NCI-H2081 (cell line): ENCODE data around the gene IQCH.

Source experiments
- DNase-seq, 2 experiments: peaks; one replicate each; lab custom pipeline; 2025; lab: John Stamatoyannopoulos, UW

Gene IQCH

DNA sequence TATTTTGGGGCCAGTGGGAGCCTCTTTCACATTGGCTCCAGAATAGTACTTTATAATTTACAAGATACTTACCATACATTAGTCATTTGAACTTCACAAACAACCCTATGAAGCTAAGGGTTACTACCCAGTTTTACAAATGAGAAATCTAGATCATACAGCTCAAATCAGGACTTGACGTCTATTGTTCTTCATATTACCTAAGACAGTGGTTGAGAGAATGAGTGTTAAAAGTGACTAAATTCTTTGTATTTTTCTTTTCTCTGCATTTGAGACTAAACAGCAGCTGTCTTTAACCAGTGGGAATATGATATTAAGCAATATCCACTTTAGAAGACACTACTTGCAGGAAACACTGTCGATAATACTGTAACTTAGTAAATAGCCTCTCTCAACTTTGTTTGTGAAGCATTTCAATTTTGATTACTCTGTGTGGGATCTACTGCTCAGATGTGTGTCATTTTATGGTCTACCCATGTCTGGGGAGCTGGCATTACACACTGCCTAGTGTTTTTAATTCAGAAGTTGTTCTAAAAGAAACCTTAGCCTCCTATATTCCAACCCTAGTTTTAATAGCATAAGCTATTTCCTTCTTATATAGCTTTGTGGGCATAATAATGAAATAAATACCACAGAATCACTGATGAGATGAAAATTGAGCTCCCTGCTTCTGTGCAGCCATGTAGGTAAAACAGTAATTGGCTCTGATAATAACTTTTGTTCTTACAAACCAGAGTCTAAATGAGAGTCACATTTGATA lies 45.9 kb downstream of the IQCH start:
- DNase-seq, result no peak

GRCh38 chr15:67303490-67304363 lies 49.1 kb downstream of the IQCH start:
- DNase-seq, result peak; percentile 34 to 49

DNA sequence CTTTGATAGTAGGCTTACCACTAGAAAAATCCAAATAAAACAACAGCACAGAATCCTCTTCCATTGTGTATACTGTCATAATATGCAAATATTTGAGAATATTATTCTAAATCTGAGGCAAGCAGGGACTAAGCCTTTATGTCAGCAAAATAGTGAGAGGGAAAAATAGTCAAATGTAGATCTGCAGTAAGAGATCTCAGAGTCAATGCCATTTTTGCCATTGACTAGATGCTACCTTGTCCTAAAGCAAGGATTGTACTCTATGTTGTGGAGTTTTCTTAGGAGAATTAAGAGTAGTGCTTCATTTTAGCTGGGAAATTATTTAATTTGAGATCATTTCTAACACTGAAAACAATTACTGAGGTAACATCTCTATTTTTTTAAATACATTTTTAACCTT lies 50.2 kb downstream of the IQCH start:
- DNase-seq, result no peak

GRCh38 chr15:67305506-67305905 lies 50.9 kb downstream of the IQCH start:
- no peak for DNase-seq

- no peak for DNase-seq
These were observed 52.6 kb downstream of the IQCH start for GRCh38 chr15:67307156-67307555.

- DNase-seq, result no peak
These were observed 53.5 kb downstream of the IQCH start for GRCh38 chr15:67307889-67308597.

DNA sequence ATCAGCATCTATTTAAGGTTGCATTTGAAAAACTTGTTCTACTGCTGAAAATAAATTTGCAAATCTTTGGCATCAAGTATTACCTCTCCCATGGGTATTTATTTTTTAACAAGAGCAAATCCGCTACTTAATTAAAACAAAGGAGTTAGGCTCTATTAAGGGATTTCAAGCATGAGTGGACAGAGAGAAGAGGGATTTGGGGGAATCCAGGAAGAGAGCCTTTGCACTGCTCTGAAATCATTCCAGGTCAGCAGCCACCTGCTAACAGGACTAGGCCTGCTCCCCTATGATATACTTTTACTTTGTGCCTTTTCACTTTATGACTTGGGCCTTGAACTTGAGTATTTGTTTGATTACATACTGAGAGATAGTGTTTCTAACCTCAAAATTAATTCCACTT lies 57.1 kb downstream of the IQCH start:
- no peak for DNase-seq

DNA sequence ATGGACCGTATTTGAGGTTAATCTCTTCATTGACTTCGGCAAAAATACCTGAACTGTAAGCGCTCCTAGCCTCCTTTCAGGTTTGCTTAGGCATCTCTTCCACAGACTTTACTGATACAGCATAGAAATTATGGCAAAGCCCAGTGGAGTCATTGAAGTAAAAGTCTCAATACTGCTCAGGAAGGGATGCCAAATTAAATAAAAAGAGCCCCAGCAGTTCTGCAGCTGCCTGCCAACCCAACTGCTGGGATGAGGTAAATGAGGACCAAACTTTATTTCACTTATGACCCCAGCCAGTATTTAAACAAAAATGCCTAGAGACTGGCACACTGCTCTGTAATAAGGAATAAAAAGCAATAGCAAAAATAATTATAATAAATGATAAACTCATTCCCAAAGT lies 65.4 kb downstream of the IQCH start:
- DNase-seq, result no peak

- no peak for DNase-seq
These were observed 66.8 kb downstream of the IQCH start for GRCh38 chr15:67321352-67321751.

- no peak for DNase-seq
These were observed 67.9 kb downstream of the IQCH start for GRCh38 chr15:67322481-67322880.

DNA sequence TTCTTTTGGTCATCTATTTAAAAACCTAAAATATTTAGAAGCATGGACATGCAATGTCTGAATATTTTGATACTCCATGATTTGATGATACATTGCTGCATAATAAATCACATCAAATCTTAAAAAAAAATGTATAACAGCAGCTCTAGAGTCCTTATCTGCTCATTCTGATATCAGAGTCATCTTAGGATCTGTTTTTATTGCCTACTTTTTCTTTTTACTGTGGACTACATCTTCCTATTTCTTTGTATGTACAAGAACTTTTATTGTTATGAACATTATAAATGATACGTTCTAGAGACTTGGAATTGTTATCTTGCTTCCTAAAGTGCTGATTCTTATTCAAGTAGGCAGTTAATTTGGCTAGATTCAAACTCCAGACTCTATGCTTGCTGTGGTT lies 72.7 kb downstream of the IQCH start:
- DNase-seq, result no peak

GRCh38 chr15:67327737-67328136 lies 73.2 kb downstream of the IQCH start:
- DNase-seq, result no peak

DNA sequence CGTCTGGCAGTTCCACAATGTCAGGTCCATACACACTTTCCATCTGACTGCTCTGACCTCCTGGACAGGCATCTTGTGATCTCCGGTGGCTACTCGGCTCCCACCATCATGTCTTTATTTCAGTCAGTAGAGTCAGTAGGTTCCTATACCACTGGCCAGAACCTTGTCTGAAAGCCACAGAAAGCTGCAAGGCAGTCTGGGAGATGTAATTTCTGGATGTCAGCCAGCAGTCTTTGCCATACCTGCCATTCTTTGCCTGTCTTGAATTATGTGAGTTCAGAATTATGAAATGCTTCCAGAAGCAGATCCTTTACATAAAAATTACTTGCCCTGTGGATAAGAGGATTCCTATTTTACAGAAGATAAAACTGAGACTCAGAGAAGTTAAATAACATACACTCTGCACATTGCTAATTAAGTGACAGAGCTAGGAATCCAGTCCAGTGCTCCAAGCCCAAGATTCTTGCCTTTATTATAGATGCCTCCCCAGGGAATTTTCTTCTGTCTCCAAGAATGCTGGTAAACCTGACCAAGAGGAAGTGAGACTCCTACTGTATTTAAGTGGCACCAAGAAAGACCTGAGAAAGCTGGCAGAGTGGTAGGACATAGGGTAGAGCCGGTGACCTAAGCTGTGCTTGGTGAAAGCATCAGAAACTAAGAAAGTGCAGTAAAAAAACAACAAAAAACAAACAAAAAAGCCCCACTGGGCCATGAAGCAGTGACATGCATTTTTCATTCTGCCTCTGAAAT lies 75.6 kb downstream of the IQCH start:
- DNase-seq, result no peak

DNA sequence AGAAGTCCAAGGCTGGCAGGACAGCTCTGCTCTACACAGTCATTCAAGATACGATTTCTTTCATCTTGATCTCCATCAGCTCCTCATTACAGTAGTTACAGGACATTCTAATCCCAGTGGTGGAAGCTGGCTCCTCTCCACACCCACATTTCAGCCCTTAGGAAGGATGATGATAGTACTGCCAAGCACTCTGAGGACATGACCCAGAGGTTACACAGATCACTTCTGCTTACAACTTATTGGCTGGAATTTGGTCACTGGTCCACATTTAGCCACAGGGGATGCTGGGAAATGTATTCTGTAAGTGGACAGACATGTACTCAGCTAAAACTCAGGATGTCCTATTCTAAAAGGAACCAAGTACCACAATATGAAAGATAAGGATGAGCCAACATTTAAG lies 77.1 kb downstream of the IQCH start:
- no peak for DNase-seq

DNA sequence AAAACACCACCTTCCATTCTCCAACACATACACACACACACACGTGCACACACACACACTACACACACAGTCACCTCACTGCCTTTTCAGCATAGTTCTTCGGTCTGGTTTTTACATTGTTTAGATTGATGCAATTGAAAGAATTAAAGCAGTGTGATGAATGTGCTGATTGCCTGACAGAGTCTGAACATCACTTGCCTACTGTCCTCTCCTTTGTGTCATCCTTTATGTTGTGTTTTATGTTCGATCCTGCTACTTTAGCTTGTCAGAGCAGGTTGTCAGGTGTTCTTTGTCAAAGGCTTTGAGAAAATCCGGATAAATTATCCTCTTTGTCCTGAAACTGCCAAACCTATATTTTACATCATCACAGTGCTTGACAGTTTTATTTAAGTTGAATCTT lies 80.4 kb downstream of the IQCH start:
- no peak for DNase-seq

- no peak for DNase-seq
These were observed 81.1 kb downstream of the IQCH start for GRCh38 chr15:67335534-67336222.

DNA sequence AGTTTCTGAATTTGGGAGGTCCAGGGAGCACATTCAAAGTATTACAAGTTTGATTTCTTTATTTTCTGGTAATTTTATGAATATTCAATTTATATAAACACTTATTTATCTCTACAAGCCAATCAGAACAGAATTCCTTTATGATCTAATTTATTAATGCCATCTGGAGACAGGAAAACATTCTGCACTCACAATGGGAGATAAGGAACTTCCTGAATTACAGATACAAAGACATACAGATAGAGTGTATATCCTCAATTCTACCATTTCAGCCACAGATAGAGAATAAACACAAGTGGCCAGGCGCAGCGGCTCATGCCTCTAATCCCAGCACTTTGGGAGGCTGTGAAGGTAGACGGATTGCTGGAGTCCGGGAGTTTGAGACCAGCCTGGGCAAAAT lies 86.0 kb downstream of the IQCH start:
- no peak for DNase-seq

DNA sequence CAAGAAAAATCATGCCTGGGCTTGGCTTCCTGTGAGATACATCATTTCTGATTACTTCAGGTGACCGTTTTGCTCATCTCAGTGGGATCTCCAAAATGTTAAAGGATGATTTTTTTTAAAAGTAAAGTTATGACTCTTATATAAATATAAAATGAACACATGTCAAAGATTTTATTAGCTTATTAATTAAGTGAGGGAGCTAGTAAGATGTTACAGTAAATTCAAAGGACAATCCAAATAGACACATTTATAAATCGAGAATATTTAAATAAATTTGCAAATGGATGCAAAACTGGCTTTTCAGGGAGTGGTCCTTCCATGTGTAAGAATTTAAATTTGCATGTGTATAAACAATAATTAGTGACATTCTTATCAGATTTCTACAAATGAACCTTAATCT lies 87.0 kb downstream of the IQCH start:
- DNase-seq, result no peak

DNA sequence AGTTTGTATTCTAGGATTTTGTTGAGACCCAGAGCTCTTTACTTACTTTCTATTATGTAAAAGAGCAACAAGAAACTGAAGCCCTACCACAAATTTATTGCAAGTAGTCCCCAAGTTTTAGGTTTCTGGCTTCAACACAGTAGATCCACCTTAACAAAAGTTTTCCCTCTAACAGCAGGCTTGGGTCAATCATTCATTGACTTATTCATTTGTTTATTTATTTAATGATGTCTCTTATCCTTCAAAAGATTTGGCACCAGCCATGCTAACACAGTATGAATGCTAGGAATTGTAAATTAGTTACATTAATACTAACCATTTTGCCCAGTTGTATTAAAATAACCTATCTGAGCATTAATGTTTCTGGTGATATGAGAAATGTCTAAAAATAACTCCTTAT lies 88.6 kb downstream of the IQCH start:
- DNase-seq, result no peak

- no peak for DNase-seq
These were observed 95.0 kb downstream of the IQCH start for GRCh38 chr15:67349634-67350033.

DNA sequence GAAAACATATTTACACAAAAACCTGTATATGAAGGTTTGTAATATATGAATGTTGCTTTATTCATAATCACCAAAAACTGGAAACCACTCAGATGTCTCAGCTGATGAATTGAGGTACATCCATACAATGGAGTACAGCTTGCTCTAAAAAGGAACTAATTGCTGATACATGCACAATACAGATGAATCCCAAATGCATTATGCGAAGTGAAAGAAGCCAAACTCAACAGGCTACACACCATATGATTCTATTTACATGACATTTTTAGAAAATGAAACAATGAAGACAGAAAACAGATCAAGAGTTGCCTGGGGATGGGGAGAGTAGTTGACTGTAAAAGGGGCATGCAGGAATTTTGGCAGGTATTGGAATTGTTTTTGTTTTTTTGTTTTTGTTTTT lies 95.5 kb downstream of the IQCH start:
- DNase-seq, result no peak
